GM21576 (cell line): ENCODE measurements around the gene PI4K2B.
"Not testable (repeated sequence)": the region's sequence is repeated elsewhere in the genome, so short reads cannot be mapped to it uniquely, and the experiment has no call there.

Source experiments
- ATAC-seq: cut with Tn5 transposase; IDR thresholded peaks from one replicate; pipeline ENCODE4 v1.9.1; 2021; ENCODE audit warnings: mild to moderate bottlenecking, moderate library complexity; ENCODE audit not compliant: unreplicated experiment

Gene PI4K2B

GRCh38 chr4:25233737-25234389 is at the start of gene PI4K2B:
Gene PI4K2B, plus strand, starts transcription at chr4:25234033. Its CDS starts 131 bp downstream, at chr4:25234164.
- peak; percentile 70 for ATAC-seq

- ATAC-seq = no peak
These were observed 49.8 kb upstream of the PI4K2B start for GRCh38 chr4:25184056-25184455.

- no peak for ATAC-seq
These were observed 43.4 kb upstream of the PI4K2B start for GRCh38 chr4:25190407-25190806.

GRCh38 chr4:25198713-25199112 is 35.1 kb upstream of the PI4K2B start:
- no peak for ATAC-seq

GRCh38 chr4:25207997-25208396 is 25.8 kb upstream of the PI4K2B start:
- ATAC-seq = no peak

GRCh38 chr4:25209702-25210101 is 24.1 kb upstream of the PI4K2B start:
- ATAC-seq = no peak

- no peak for ATAC-seq
These were observed 22.1 kb upstream of the PI4K2B start for GRCh38 chr4:25211721-25212120.

GRCh38 chr4:25212822-25213221 is 21.0 kb upstream of the PI4K2B start:
- ATAC-seq = no peak

- ATAC-seq = no peak
These were observed 20.4 kb upstream of the PI4K2B start for GRCh38 chr4:25213347-25213979.

GRCh38 chr4:25214750-25215149 is 19.1 kb upstream of the PI4K2B start:
- not testable (repeated sequence) for ATAC-seq

- no peak for ATAC-seq
These were observed 18.3 kb upstream of the PI4K2B start for GRCh38 chr4:25215511-25215910.

GRCh38 chr4:25221377-25221776 is 12.5 kb upstream of the PI4K2B start:
- no peak for ATAC-seq

GRCh38 chr4:25223802-25224375 is 9.9 kb upstream of the PI4K2B start:
- ATAC-seq = no peak

GRCh38 chr4:25229804-25230203 is 4.0 kb upstream of the PI4K2B start:
- no peak for ATAC-seq

- ATAC-seq = no peak
These were observed 639 bp upstream of the PI4K2B start for GRCh38 chr4:25233194-25233593.

- ATAC-seq = peak; percentile 63
These were observed 847 bp downstream of the PI4K2B start for GRCh38 chr4:25234390-25235370.

- ATAC-seq = no peak
These were observed 1.6 kb downstream of the PI4K2B start for GRCh38 chr4:25235401-25235800.

- ATAC-seq = not testable (repeated sequence)
These were observed 2.2 kb downstream of the PI4K2B start for GRCh38 chr4:25236030-25236429.

- ATAC-seq = no peak
These were observed 3.1 kb downstream of the PI4K2B start for GRCh38 chr4:25236971-25237370.

GRCh38 chr4:25238052-25238451 is 4.2 kb downstream of the PI4K2B start:
- ATAC-seq = no peak

- not testable (repeated sequence) for ATAC-seq
These were observed 5.7 kb downstream of the PI4K2B start for GRCh38 chr4:25239528-25239927.
